GM19467 (cell line): ENCODE measurements around the gene NEO1.

ENCODE experiments used
- ATAC-seq: cut with Tn5 transposase; IDR thresholded peaks from one replicate; pipeline ENCODE4 v1.9.1; 2021; ENCODE audit warnings: mild to moderate bottlenecking, moderate library complexity; ENCODE audit not compliant: unreplicated experiment

The NEO1 gene

GRCh38 chr15:73325191-73325861, 273.1 kb downstream of the NEO1 start:
- no peak for ATAC-seq

- no peak for ATAC-seq
Measured at GRCh38 chr15:73326157-73326556, 273.9 kb downstream of the NEO1 start.

GRCh38 chr15:73328149-73328820, 276.0 kb downstream of the NEO1 start:
- no peak for ATAC-seq

GRCh38 chr15:73328981-73329380, 276.7 kb downstream of the NEO1 start:
- ATAC-seq = no peak

- ATAC-seq = no peak
Measured at GRCh38 chr15:73329501-73330200, 277.4 kb downstream of the NEO1 start.

GRCh38 chr15:73330206-73331051, 278.2 kb downstream of the NEO1 start:
- ATAC-seq = no peak

GRCh38 chr15:73331501-73331900, 279.2 kb downstream of the NEO1 start:
- ATAC-seq = no peak

GRCh38 chr15:73331991-73332925, 280.0 kb downstream of the NEO1 start:
- ATAC-seq = no peak

- no peak for ATAC-seq
Measured at GRCh38 chr15:73333001-73333400, 280.7 kb downstream of the NEO1 start.

GRCh38 chr15:73334086-73334485, 281.8 kb downstream of the NEO1 start:
- no peak for ATAC-seq

GRCh38 chr15:73335026-73335425, 282.8 kb downstream of the NEO1 start:
- no peak for ATAC-seq

GRCh38 chr15:73335471-73335870, 283.2 kb downstream of the NEO1 start:
- ATAC-seq = no peak

- ATAC-seq = no peak
Measured at GRCh38 chr15:73336756-73337155, 284.5 kb downstream of the NEO1 start.

GRCh38 chr15:73337187-73337586, 284.9 kb downstream of the NEO1 start:
- no peak for ATAC-seq

GRCh38 chr15:73338058-73338457, 285.8 kb downstream of the NEO1 start:
- ATAC-seq = no peak

GRCh38 chr15:73338606-73339374, 286.5 kb downstream of the NEO1 start:
- ATAC-seq = no peak

- no peak for ATAC-seq
Measured at GRCh38 chr15:73340502-73341192, 288.4 kb downstream of the NEO1 start.

GRCh38 chr15:73341886-73342600, 289.8 kb downstream of the NEO1 start:
- ATAC-seq = no peak
